BE2C (cell line): ENCODE data around the gene HSPA9.

Experiments
- DNase-seq: peaks from one replicate; pipeline ENCODE4 v3.0.0-alpha.2; 2020
- H3K27me3 ChIP-seq: fragments of 250-450 bp; sonication (Bioruptor Pico); 2 replicates; pipeline ENCODE4 v1.5.1; 2020; ENCODE audit warnings: mild to moderate bottlenecking
- H3K36me3 ChIP-seq: fragments of 250-450 bp; sonication (Bioruptor Pico); 2 replicates; pipeline ENCODE4 v1.5.1; 2020; ENCODE audit warnings: mild to moderate bottlenecking
- H3K4me1 ChIP-seq: fragments of 250-450 bp; sonication (Bioruptor Pico); 2 replicates; pipeline ENCODE4 v1.5.1; 2020
- H3K4me3 ChIP-seq: 2 replicates; pipeline ENCODE4 v1.5.1; 2011; ENCODE audit warnings: low read depth, low read length
- H3K9me3 ChIP-seq: fragments of 250-450 bp; sonication (Bioruptor Pico); 2 replicates; pipeline ENCODE4 v1.5.1; 2020
- TF ChIP-seq, protein P1 (sequence below): IDR thresholded peaks from 2 replicates; pipeline ENCODE4 v1.5.1; 2012; ENCODE audit warnings: mild to moderate bottlenecking, low read depth, low read length

Gene HSPA9

GRCh38 chr5:138568061-138568824, 7.0 kb downstream of the HSPA9 start:
- H3K27me3 ChIP-seq = no peaks in the 10 kb centered on the region
- no peaks in the 10 kb centered on the region for H3K4me1 ChIP-seq
- no peak for DNase-seq
- no peak overlapping the region for H3K4me3 ChIP-seq
- H3K36me3 ChIP-seq = peaks cover 100% of the 10 kb centered on the region
- TF ChIP-seq, protein P1, sequence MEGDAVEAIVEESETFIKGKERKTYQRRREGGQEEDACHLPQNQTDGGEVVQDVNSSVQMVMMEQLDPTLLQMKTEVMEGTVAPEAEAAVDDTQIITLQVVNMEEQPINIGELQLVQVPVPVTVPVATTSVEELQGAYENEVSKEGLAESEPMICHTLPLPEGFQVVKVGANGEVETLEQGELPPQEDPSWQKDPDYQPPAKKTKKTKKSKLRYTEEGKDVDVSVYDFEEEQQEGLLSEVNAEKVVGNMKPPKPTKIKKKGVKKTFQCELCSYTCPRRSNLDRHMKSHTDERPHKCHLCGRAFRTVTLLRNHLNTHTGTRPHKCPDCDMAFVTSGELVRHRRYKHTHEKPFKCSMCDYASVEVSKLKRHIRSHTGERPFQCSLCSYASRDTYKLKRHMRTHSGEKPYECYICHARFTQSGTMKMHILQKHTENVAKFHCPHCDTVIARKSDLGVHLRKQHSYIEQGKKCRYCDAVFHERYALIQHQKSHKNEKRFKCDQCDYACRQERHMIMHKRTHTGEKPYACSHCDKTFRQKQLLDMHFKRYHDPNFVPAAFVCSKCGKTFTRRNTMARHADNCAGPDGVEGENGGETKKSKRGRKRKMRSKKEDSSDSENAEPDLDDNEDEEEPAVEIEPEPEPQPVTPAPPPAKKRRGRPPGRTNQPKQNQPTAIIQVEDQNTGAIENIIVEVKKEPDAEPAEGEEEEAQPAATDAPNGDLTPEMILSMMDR = peak; percentile 27; the same call in 1 of the 2 replicates
- H3K9me3 ChIP-seq = no peaks in the 10 kb centered on the region

GRCh38 chr5:138566792-138567191, 8.4 kb downstream of the HSPA9 start:
- no peak overlapping the region for H3K4me3 ChIP-seq
- H3K27me3 ChIP-seq = no peaks in the 10 kb centered on the region
- no peaks in the 10 kb centered on the region for H3K4me1 ChIP-seq
- peaks cover 100% of the 10 kb centered on the region for H3K36me3 ChIP-seq
- TF ChIP-seq, protein P1 = no peak
- no peak for DNase-seq
- H3K9me3 ChIP-seq = no peaks in the 10 kb centered on the region

DNA sequence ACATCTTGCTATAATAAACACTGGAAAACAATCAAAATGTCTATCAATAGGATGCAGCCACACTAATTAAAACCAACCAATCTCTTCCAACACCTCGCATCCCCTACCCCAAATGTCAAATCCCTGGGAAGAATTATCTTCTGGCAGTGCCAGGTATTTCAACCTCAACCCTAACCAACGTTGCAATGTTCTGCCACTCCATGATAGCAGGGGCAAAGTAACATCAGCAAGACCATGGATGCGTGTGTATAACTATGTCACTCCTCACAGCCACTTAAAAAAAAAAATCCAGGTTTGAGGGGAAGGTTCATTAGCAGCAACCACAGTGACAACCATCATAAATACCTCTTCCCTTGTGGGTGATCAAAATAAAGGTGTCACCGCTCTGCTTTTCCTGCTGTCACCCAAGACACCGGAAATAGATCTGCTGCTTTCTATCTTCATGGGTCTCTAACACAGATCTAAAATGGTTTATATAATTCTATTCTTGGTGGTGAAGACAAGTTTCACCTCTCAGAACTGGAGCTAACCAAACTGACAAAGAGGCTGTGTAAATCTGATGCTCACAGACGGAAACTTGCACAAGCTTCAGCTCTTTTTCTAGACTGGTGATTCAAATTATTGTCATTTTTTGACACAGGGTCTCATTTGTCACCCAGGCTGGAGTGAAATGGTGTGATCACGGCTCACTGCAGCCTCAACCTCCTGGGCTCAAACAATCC, 9.9 kb downstream of the HSPA9 start:
- H3K4me1 ChIP-seq = no peaks in the 10 kb centered on the region
- peaks cover 100% of the 10 kb centered on the region for H3K36me3 ChIP-seq
- H3K9me3 ChIP-seq = no peaks in the 10 kb centered on the region
- H3K27me3 ChIP-seq = no peaks in the 10 kb centered on the region
- TF ChIP-seq, protein P1 = no peak
- H3K4me3 ChIP-seq = no peak overlapping the region
- no peak for DNase-seq

- DNase-seq = no peak
- Histone ChIP-seq H3K4me3 (no peak overlapping the region), H3K4me1 (no peaks in the 10 kb centered on the region), H3K27me3 (no peaks in the 10 kb centered on the region), H3K9me3 (no peaks in the 10 kb centered on the region), H3K36me3 (peaks cover 100% of the 10 kb centered on the region)
- TF ChIP-seq, protein P1 = no peak
Observed at GRCh38 chr5:138564242-138564641, 11.0 kb downstream of the HSPA9 start.

- Histone ChIP-seq H3K4me3 (no peak overlapping the region), H3K27me3 (no peaks in the 10 kb centered on the region), H3K4me1 (no peaks in the 10 kb centered on the region), H3K36me3 (peaks cover 100% of the 10 kb centered on the region), H3K9me3 (no peaks in the 10 kb centered on the region)
- DNase-seq = no peak
- TF ChIP-seq, protein P1 = no peak
Observed at GRCh38 chr5:138563340-138564118, 11.7 kb downstream of the HSPA9 start.
